Parathyroid adenoma (tissue), 2 donors: ENCODE measurements around the gene SORCS2.

Experiments used
- H2AFZ ChIP-seq: fragments of 300-600 bp; sonication (generic); one replicate; pipeline ENCODE4 v1.7.0; 2017; ENCODE audit warnings: antibody characterized with exemption, mild to moderate bottlenecking
- H3K27ac ChIP-seq: fragments of 300-600 bp; sonication (generic); one replicate; pipeline ENCODE4 v1.7.0; 2017
- H3K27me3 ChIP-seq: fragments of 300-600 bp; sonication (generic); one replicate; pipeline ENCODE4 v1.7.0; 2017; ENCODE audit warnings: low read length; ENCODE audit not compliant: control insufficient read depth, insufficient read depth
- H3K36me3 ChIP-seq: fragments of 300-600 bp; sonication (generic); one replicate; pipeline ENCODE4 v1.7.0; 2017; ENCODE audit warnings: low read length; ENCODE audit not compliant: control insufficient read depth, insufficient read depth
- H3K4me1 ChIP-seq: fragments of 300-600 bp; sonication (generic); one replicate; pipeline ENCODE4 v1.7.0; 2017; ENCODE audit warnings: control low read depth
- H3K4me2 ChIP-seq: fragments of 300-600 bp; sonication (generic); one replicate; pipeline ENCODE4 v1.7.0; 2017; ENCODE audit warnings: low read length
- H3K4me3 ChIP-seq: fragments of 300-600 bp; sonication (generic); one replicate; pipeline ENCODE4 v1.7.0; 2017; ENCODE audit warnings: low read depth, low read length
- H3K79me2 ChIP-seq: fragments of 300-600 bp; sonication (generic); one replicate; pipeline ENCODE4 v1.7.0; 2017; ENCODE audit warnings: control low read depth
- H3K9ac ChIP-seq: fragments of 300-600 bp; sonication (generic); one replicate; pipeline ENCODE4 v1.7.0; 2017; ENCODE audit warnings: mild to moderate bottlenecking
- H3K9me3 ChIP-seq: fragments of 300-600 bp; sonication (generic); one replicate; pipeline ENCODE4 v1.7.0; 2017; ENCODE audit warnings: low read length; ENCODE audit not compliant: control insufficient read depth
- TF ChIP-seq, protein P1 (sequence below): fragments of 300-600 bp; sonication (generic); IDR thresholded peaks from one replicate; pipeline ENCODE4 v1.7.0; 2017; ENCODE audit warnings: antibody characterized with exemption, mild to moderate bottlenecking
- donor health status: primary hyperparathyroidism.

The SORCS2 gene

DNA sequence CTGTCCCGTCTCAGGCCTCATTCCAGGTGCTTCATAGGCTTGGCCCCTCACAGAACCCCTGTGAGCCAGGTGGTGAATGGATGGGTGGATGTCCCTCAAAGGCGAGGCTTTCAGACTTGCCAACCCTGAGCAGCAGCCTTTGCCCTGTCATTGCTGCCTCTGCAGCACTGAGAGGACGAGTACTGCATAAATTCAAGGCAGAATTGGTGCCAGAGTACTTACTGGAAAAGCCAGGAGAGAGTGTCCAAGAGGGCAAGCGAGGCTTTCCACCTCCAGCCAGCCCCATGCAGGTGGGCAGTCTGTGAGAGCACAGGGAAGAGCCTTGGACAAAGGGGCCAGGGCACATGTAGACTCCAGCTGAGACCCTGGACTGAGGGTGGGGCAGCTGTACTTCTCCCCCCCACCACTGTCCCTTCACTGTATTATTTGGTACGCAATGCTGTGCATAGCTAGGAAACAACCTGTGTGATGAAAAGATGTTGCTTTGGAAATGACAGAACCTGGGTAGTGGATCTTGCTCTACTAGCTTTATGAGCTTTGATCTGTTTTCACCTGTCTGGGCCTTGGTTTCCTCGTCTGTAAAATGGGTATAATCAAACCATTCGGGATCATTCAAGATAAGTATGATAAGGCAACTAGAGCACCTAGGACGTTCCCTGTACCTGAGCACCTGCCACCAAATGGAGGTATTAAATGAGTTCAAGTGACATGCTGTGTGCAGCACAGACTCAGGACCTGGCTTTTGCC lies 467.3 kb downstream of the SORCS2 start:
- Histone ChIP-seq H3K4me1 (no peaks in the 10 kb centered on the region), H3K79me2 (no peaks in the 10 kb centered on the region), H3K27me3 (no peaks in the 10 kb centered on the region), H3K9me3 (no peaks in the 10 kb centered on the region), H3K9ac (no peak overlapping the region), H3K4me3 (no peak overlapping the region), H3K27ac (no peak overlapping the region), H3K4me2 (no peak overlapping the region), H3K36me3 (no peaks in the 10 kb centered on the region), H2AFZ (no peak overlapping the region)
- TF ChIP-seq, protein P1, sequence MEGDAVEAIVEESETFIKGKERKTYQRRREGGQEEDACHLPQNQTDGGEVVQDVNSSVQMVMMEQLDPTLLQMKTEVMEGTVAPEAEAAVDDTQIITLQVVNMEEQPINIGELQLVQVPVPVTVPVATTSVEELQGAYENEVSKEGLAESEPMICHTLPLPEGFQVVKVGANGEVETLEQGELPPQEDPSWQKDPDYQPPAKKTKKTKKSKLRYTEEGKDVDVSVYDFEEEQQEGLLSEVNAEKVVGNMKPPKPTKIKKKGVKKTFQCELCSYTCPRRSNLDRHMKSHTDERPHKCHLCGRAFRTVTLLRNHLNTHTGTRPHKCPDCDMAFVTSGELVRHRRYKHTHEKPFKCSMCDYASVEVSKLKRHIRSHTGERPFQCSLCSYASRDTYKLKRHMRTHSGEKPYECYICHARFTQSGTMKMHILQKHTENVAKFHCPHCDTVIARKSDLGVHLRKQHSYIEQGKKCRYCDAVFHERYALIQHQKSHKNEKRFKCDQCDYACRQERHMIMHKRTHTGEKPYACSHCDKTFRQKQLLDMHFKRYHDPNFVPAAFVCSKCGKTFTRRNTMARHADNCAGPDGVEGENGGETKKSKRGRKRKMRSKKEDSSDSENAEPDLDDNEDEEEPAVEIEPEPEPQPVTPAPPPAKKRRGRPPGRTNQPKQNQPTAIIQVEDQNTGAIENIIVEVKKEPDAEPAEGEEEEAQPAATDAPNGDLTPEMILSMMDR, result no peak

DNA sequence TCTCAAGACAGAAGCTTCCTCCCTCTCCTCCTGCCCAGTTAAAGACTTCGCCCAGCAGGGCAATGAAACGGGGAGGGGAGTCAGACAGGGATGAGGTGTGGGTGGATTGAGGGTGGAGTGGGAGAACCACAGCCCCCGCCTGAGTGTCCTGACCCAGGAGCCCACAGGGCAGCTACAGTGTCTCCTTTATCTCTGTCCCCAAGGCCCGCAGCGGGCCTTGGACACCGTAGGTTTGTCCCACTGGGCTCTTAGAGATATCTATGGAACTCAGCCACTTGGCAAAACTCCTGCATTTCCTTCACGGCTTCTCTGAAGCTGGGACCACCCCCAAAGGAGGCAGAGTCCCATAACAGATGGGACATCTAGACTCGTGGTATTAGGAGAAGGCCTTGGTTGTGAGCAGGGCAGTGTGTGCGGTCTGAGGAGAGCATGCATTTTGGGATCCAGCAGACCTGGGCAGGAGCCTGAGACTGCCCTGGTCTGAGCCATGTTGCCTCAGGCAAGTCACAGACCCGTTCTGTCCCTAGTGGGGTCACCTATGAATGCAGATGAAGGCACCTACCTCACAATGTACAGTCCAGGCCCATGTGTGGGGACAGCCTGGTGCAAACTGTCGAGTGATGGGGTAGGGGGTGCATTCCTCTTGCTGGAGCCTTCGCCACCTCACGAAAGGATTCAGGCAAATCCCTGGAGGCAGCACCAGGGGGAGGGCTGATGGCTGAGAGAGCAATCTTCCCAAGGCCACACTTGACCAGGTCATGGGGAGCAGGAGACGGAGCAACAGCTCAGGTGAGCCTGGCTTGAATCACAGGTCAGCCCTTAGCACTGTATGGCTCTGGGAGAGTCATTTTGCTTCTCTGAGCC lies 468.1 kb downstream of the SORCS2 start:
- Histone ChIP-seq H3K36me3 (no peaks in the 10 kb centered on the region), H3K9ac (no peak overlapping the region), H3K4me3 (no peak overlapping the region), H3K79me2 (no peaks in the 10 kb centered on the region), H3K4me1 (no peaks in the 10 kb centered on the region), H2AFZ (no peak overlapping the region), H3K4me2 (no peak overlapping the region), H3K27ac (no peak overlapping the region), H3K27me3 (no peaks in the 10 kb centered on the region), H3K9me3 (no peaks in the 10 kb centered on the region)
- TF ChIP-seq, protein P1, result no peak

DNA sequence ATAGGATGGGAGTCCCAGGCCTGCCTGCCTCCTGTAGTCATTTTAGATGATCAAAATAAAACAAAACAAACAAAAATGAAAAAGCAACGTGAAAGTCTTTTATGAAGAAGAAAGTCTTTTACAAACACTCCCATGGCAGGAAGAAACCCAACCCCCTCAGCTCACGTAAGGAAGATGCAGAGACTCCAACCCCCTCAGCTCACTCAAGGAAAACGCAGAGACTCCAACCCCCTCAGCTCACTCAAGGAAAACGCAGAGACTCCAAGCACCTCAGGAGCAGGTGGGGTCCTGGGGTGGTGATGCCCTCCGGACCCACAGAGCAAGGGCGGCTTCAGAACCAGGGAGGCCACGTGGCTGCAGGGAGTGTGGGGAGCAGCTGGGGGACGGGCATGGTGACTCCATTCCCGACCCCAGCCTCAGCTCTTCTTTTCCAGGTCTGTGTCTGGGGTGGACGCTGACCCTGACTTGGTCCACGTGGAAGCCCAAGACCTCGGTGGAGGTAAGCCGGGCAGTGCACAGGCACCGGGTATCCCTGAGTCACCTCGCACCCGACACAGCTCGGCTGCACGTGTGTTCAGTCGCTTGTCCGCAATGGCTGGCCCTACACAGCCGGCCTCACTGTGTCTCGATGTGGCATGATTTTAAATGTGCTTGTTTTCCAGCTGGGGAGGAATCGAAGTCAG lies 468.9 kb downstream of the SORCS2 start:
- Histone ChIP-seq H2AFZ (no peak overlapping the region), H3K9ac (no peak overlapping the region), H3K27me3 (no peaks in the 10 kb centered on the region), H3K4me2 (no peak overlapping the region), H3K79me2 (no peaks in the 10 kb centered on the region), H3K9me3 (no peaks in the 10 kb centered on the region), H3K4me1 (no peaks in the 10 kb centered on the region), H3K27ac (no peak overlapping the region), H3K36me3 (no peaks in the 10 kb centered on the region), H3K4me3 (no peak overlapping the region)
- TF ChIP-seq, protein P1, result no peak

DNA sequence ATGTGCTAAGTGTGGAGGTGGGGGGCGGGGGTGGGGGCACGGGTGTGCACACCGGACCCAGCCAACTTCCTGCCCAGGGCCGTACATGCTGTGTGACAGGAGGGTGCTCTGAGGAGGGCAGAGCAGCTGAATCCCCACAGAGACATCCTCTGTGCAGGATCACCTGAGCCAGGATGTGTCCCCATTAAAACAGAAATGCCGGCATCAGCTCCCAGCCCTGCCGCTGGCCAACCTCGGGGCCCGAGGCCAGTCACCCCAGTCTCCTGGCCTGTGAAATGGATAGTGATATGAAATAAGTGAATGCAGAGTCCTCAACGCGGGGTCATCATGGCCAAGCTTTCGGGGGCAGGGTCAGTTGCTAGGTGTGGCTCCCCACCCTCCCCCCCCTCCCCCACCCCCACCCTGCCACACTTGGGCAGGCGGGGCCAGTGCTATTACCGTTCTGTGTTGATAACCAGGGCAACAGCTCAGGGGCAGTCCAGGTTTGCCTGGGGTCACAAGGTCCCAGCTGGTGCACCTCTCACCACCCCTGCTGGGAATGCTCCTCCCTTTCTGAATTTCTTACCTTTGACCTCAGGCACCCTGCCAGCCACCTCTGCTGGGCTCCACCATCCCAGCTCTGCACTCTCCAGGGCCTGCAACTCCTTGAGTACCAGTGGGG lies 469.6 kb downstream of the SORCS2 start:
- Histone ChIP-seq H3K9ac (no peak overlapping the region), H3K4me1 (no peaks in the 10 kb centered on the region), H2AFZ (no peak overlapping the region), H3K27ac (no peak overlapping the region), H3K4me2 (no peak overlapping the region), H3K4me3 (no peak overlapping the region), H3K9me3 (no peaks in the 10 kb centered on the region), H3K36me3 (no peaks in the 10 kb centered on the region), H3K79me2 (no peaks in the 10 kb centered on the region), H3K27me3 (no peaks in the 10 kb centered on the region)
- TF ChIP-seq, protein P1, result no peak
